OCI-LY7 (cell line): ENCODE results near the gene PPT1.

Experiments used
- CTCF ChIP-seq: fragments of 200-600 bp; sonication (generic); conservative IDR thresholded peaks from 2 replicates; pipeline ENCODE4 v1.5.1; 2014; ENCODE audit warnings: mild to moderate bottlenecking, antibody characterized with exemption, low read length, moderate library complexity, mixed read lengths
- EZH2phosphoT487 ChIP-seq: fragments of 200-600 bp; sonication (generic); IDR thresholded peaks from 2 replicates; pipeline ENCODE4 v1.6.1; 2018; ENCODE audit warnings: low read depth, borderline replicate concordance, mild to moderate bottlenecking, mixed run types, antibody characterized with exemption, low read length, moderate library complexity, mixed read lengths

GRCh38 chr1:40064797-40065499, 32.1 kb downstream of the PPT1 start:
- TF ChIP-seq CTCF (no peak), EZH2phosphoT487 (no peak)
